ENCODE results near the gene PROX1.

- no peak for TF ChIP-seq CTCF (conservative IDR thresholded peaks at IDR 0.05; ENCODE audit: low read depth, low read length)
- no peak for TF ChIP-seq RAD21 (IDR thresholded peaks at IDR 0.05; ENCODE audit: low read length)
- no peak for TF ChIP-seq RCOR1 (IDR thresholded peaks at IDR 0.05; ENCODE audit: insufficient replicate concordance, low read length)
- TF ChIP-seq BHLHE40 (IDR thresholded peaks at IDR 0.05; ENCODE audit: low read depth, low read length) = no peak
- no peak for TF ChIP-seq ELK1 (IDR thresholded peaks at IDR 0.05; ENCODE audit: borderline replicate concordance, low read depth, low read length)
- no peak for TF ChIP-seq POLR2A (IDR thresholded peaks at IDR 0.05; ENCODE audit: low read depth, low read length)
These were observed 34.5 kb downstream of the PROX1 start for GRCh38 chr1:214022229-214022791.

Data from IMR-90 (cell line).